T-helper 2 cell (primary cell): ENCODE data around the gene SSU72.

Experiments used
- DNase-seq, 5 experiments: peaks; one replicate each; pipeline versions ENCODE4 v3.0.0 to v3.0.0-alpha.2; 2012 to 2022
- total RNA-seq, 2 donors: gene quantifications; one replicate each; lab custom pipeline; 2026; lab: John Stamatoyannopoulos, UW

SSU72 gene
- 115 to 124 reads per million in 2 donors for total RNA-seq

DNA sequence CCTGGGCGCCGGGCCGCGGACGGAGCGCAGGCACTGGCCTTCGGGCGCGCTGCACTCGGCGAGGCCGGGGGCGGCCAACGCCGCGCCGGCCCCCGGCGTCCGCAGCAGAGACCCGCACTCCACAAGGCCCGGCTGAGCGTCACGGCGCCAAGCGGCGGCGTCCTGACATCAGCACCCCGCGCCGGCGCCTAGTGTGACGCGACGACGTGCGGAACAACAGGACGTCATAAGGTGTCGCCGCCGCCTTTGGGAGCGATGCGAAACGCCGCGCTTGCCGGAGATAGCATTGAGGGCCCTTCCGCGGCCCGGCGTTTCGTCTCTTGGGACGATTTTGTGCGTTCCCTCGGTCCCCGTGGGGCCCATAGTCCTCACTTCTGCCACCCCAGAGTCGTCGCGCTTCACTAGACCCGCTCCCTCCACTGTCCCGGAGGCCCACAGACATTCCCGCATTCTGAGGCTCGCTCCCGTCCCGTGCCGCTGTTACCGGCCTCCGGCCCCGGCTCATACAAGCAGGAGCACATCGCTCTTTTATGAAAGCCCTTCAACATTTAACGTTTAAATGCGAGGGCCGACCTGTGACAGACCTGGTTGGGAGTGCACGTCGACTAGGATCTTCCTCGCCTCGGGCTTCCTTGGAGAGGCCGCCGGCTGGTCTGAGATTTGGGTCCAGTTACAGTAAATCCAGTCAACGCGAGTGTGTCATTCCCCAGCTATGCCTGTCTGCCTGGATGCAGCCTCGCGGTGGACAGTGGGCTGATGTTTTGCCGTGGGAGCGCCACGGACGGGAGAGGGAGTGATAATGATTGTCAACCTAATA is at the start of gene SSU72:
Gene SSU72, minus strand, starts transcription at position 143 of the 817 bp plus-strand sequence. CDS start 306 bp downstream, outside the sequence.
- DNase-seq: peak; percentile 85 to 97 (median 87)

DNA sequence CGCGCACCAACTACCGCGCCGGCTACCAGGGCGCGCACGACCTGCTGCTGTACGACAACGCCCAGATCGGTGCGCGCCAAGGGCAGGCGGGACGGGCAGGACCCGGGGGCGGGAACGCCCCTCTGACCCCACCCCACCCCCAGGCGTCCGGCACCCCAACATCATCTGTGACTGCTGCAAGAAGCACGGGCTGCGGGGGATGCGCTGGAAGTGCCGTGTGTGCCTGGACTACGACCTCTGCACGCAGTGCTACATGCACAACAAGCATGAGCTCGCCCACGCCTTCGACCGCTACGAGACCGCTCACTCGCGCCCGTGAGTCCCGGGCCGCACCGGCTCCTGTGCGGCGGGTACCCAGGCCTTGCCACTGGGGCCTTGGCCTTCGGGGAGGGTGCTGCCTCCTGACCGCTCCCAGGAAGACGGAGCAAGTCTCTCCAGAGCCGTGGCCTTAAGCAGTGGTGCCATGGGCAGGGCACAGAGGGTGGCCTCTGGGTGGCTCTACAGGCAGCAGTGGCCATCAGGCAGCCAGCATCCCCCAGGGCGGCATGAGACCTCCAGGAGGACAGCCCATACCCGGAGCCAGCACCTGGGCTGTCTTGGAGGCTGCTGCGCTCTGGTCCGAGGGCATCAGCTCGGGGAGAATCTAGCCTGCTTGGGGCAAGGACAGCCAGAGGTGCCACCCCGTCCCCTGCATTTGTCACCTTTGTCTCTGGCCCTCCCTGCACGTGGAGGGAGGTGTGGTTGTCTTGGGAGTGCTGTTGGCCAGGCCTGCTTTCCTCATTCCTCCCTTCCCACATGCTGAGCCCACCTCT is 49.2 kb upstream of the SSU72 start:
- no peak for DNase-seq

GRCh38 chr1:1623181-1623630 is 48.5 kb upstream of the SSU72 start:
- DNase-seq: no peak

DNA sequence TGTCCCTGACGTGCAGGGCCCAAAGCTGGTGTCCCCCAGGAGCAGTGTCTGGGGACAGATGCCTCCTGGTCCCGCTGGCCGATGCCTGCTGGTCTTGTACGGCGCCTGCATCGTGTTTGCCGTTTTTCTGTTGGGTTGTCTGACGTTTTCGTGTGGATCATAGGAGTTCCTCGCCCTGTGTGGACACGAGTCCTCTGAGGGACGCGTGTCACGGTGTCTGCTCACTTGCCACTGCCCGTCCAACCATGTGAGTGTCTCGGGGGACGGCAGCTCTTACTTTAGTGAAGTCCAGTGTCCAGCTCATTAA is 48.1 kb upstream of the SSU72 start:
- DNase-seq: no peak

DNA sequence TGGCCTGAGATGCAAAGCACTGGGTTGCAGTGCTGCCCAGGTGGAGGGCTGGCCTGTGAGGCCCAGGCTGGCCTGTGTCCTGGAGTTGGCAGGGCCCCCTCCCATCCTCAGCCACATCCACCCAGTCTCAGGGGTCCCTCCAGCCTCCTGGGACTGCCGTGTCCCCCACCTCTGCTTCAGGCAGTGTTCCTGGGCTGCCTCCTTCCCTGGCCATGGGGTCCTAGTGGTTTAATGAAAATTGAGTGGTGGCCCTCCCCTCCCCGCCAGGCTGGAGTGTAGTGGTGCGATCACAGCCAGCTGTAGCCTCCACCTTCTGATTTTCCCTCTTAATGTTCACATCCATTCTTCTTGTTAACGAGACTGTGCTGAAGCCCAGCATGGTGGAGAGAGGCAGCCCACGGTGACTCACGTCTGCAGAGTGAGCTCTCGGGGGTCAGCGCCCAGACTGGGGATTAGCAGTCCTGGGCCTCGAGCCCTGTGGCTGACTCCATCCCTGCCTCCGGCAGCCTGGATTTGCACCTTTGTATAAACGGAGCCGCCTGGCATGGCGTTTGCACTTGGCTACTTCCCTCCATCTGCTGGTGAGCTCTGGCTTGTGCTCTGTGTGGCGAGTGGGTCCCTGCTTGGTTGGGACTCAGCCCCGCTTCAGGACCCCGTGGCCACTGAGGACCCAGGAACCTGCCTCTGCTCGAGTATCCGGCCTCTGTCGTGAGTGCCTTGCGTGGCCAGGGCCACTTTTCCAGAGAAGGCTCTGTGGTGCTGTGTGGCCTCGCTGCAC is 47.5 kb upstream of the SSU72 start:
- no peak for DNase-seq

GRCh38 chr1:1621173-1622009 is 46.7 kb upstream of the SSU72 start:
- no peak for DNase-seq

DNA sequence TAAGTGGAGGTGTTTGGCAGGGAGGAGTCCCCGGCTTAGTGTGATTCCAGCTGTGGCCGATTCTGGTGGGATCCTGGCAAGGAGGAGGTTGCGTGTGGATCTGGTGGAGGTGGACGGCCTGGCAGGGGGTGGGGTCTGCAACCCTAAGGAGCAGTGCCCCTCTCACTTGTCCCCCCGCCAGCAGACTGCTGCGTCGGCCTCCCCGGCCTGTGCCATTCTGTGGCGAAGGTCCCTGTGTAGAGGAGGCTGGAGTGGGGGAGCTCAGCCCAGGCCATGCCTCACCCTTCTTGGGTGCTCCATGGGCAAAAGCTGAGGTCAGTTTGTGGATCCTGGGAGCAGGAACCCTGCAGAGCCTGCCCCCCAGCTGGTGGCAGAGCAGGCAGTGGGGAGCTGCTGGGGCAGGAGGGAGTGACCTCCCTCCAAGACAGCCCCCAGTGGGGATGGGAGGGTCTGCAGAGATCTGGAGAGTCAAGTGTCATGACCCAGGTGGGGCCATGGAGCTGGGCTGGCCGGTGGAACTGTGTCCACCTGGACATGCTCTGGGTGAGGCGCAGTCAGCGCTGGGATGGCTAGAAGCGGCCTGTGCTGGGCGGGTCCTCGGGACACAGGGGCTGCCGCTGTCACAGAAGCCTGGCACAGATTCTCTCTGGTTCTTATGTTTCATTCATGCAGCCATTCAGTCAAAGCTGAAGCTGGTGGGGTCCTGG is 45.9 kb upstream of the SSU72 start:
- no peak for DNase-seq

- no peak for DNase-seq
Measured at GRCh38 chr1:1619917-1620361, 45.3 kb upstream of the SSU72 start.

GRCh38 chr1:1618396-1619068 is 43.9 kb upstream of the SSU72 start:
- DNase-seq: no peak

GRCh38 chr1:1617925-1618324 is 43.3 kb upstream of the SSU72 start:
- no peak for DNase-seq

- no peak for DNase-seq
Measured at GRCh38 chr1:1617516-1617915, 42.9 kb upstream of the SSU72 start.

GRCh38 chr1:1616838-1617237 is 42.2 kb upstream of the SSU72 start:
- no peak for DNase-seq

DNA sequence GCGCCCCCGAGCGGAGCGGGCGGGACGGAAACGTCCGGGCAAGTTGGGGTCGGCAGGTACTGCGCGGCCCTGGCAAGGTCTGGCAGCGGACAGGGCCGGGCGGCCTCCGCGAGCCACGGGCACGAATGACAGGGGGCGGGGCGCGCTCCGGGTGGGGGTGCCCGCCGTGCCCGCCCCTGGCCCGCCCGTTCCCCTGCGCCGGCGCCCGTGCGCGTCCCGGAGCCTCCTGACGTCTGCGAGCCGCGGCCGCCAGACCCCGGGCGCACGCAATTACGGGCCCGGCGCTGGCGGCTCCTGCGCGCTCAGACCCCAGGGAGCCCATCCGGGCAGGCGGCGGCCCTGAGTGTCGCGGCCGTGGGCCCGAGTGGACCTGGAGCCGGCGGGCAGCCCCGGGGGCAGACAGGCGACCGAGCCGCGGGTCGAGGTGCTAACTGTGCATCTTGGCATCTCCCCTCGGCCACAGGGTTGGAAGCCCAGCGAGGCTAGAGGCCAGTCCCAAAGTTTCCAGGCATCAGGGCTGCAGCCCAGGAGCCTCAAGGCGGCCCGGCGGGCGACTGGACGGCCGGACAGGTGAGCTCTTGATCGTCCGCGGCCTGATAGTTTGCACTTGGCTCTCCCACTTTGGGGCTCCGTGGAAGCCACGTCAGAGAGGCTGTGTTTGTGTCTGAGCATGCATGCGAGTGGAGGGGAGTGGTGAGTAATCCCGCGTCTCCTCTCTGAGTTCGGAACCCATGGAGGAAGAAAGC is 41.6 kb upstream of the SSU72 start:
- peak in 3 of 5 experiments; percentile 29 to 72 (median 44) for DNase-seq

- DNase-seq: peak; percentile 91 to 99 (median 98)
Measured at GRCh38 chr1:1615256-1616044, 40.8 kb upstream of the SSU72 start, which contains the start of gene MIB2. MIB2 (plus strand) TSS chr1:1615500; CDS start chr1:1623453, 7,953 bp downstream.

DNA sequence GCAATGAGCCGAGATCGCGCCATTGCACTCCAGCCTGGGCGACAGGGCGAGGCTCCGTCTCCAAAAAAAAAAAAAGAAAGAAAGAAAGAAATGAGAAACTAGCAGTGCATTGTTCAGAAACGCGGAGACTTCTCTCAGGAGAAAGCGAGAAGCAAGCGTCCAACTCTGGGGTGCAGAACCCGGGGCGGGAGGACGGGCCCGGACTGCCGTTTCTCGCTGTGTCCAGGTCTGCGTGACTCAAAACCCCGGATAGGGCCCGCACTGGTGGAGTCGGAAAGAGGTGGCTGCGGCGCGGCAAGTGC is 40.2 kb upstream of the SSU72 start:
- no peak for DNase-seq

- DNase-seq: peak in 4 of 5 experiments; percentile 38 to 76 (median 49)
Measured at GRCh38 chr1:1614204-1614953, 39.7 kb upstream of the SSU72 start.

DNA sequence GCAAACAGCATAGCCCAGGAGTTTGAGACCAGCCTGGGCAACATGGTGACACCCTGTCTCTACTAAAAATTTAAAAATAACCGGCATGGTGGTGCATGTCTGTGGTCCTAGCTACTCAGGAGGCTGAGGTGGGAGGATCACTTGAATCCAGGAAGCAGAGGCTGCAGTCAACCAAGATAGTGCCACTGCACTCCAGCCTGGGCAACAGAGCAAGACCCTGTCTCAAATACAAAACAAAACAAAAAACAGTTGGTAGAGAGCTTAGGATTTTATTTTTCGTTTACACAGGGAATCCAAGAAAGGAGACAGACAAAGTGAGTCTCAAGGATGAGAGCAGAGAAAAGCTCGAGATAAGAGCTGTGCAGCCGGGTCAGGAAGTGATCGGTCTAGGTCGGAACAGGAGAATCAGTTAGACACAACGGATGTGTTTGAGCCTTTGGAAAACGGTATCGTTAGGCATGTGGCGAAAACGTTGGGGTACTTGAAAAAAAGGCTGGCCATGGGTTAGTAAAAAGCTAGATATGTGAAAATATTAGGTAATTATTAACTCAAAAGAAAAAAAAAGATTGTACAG is 38.9 kb upstream of the SSU72 start:
- no peak for DNase-seq

DNA sequence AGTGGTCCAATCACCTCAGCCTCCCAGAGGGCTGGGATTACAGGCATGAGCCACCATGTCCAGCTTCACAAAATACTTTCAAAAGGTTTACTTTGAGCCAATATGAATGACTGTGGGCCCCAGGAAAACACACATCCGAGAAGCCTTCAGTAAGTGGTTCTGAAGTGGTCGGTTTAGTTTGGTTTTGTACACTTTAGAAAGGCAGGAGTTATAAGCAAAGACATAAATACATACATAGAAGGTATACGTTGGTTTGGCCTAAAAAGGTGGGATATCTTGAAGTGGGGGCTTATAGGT is 37.4 kb upstream of the SSU72 start:
- DNase-seq: no peak
